ENCODE measurements around the gene BPIFB2. TPM values are rescaled to one million over a fixed set of nuclear protein-coding genes. Genes with fewer than 3 reads are reported as not detected.
A peak's percentile ranks its signal among the peaks of the same experiment; 100 is the strongest.

BPIFB2 gene
- total and polyA plus RNA-seq, 2 donors from 2014 or later, result not detected

DNA sequence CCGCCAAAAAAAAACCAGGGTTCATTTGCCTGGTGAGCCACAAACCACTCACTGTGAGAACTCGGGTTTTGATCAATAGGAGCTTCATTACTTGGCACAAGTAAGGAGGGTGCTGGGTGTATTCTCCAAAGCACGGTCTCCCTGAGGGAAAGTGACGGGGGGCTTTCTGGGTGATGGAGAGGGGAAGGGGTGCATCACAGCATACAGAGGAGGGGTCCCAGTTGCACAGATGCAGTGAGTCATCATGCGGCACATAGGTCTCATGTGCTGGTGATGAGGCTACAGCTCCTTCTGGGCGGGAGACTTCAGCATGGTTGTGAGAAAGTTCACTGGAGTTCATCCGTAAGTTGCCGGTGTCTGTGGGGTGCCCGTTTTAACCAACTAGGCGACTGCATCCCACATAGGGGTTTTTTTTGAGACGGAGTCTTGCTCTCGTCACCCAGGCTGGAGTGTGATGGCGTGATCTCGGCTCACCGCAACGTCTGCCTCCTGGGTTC lies 39.5 kb upstream of the BPIFB2 start:
- Histone ChIP-seq H3K4me1 (ENCODE audit: control insufficient read depth in 2 of 3, insufficient read depth in 2 of 3, low read depth in 1 of 3, low read length in 3 of 3) (no peaks in the 10 kb centered on the region), H3K9ac (ENCODE audit: low read length in 3 of 3) (no peak overlapping the region), H3K27me3 (ENCODE audit: control insufficient read depth, insufficient read depth, low read length) (no peaks in the 10 kb centered on the region), H3K36me3 (ENCODE audit: control insufficient read depth in 2 of 3, insufficient read depth in 3 of 3, low read length in 3 of 3) (no peaks in the 10 kb centered on the region), H3K9me3 (ENCODE audit: control insufficient read depth in 2 of 3, insufficient read depth in 1 of 3, low read length in 3 of 3) (no peaks in the 10 kb centered on the region), H3K27ac (ENCODE audit: low read depth in 2 of 2, low read length in 2 of 2) (no peak overlapping the region), H3K4me3 (ENCODE audit: low read length in 3 of 3) (no peak overlapping the region)
- DNase-seq (peak in 1 of 5 donors; percentile 32), FAIRE-seq (no peak)
- TF ChIP-seq, protein P1, sequence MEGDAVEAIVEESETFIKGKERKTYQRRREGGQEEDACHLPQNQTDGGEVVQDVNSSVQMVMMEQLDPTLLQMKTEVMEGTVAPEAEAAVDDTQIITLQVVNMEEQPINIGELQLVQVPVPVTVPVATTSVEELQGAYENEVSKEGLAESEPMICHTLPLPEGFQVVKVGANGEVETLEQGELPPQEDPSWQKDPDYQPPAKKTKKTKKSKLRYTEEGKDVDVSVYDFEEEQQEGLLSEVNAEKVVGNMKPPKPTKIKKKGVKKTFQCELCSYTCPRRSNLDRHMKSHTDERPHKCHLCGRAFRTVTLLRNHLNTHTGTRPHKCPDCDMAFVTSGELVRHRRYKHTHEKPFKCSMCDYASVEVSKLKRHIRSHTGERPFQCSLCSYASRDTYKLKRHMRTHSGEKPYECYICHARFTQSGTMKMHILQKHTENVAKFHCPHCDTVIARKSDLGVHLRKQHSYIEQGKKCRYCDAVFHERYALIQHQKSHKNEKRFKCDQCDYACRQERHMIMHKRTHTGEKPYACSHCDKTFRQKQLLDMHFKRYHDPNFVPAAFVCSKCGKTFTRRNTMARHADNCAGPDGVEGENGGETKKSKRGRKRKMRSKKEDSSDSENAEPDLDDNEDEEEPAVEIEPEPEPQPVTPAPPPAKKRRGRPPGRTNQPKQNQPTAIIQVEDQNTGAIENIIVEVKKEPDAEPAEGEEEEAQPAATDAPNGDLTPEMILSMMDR (IDR thresholded peaks at IDR 0.05; ENCODE audit: borderline replicate concordance, extremely low read depth, insufficient read depth), result no peak
- intact Hi-C loops (cut with DNase I), result no loop called here

DNA sequence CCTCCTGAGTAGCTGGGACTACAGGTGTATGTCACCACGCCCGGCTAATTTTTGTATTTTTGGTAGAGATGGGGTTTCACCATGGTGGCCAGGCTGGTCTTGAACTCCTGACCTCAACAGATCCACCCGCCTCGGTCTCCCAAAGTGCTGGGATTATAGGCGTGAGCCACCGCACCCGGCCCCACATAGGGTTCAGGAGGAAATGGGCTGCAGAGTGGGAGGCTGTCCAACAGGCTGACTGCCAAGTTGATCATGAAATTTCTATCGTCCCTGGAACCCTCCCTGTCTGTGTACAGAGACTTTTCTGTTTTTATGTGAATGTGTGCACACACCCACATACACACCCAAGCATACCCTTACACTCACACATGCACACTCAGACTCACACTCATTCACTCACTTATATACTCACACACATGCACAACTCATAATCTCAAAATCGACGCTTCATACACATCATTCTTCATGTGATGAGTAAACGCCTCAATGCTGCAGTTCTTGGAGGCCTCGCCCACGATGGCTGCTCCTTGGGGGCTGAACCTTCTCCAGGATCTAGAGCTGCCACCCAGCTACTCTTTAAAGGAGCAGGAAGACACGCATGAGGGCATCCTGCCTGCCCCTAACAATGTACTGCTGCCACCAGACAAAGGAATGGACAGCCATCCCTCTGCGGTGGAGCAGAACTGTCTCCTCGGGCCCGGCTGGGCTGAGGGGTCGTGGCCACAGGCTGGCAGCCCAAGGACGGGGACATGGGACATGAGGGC lies 38.8 kb upstream of the BPIFB2 start:
- H3K4me1 ChIP-seq (ENCODE audit: control insufficient read depth in 2 of 3, insufficient read depth in 2 of 3, low read depth in 1 of 3, low read length in 3 of 3), result no peaks in the 10 kb centered on the region
- DNase-seq (peak in 1 of 5 donors; percentile 43), FAIRE-seq (no peak)
- no peaks in the 10 kb centered on the region for H3K27me3 ChIP-seq (ENCODE audit: control insufficient read depth, insufficient read depth, low read length)
- no peaks in the 10 kb centered on the region for H3K36me3 ChIP-seq (ENCODE audit: control insufficient read depth in 2 of 3, insufficient read depth in 3 of 3, low read length in 3 of 3)
- H3K27ac ChIP-seq (ENCODE audit: low read depth in 2 of 2, low read length in 2 of 2), result no peak overlapping the region
- H3K4me3 ChIP-seq (ENCODE audit: low read length in 3 of 3), result no peak overlapping the region
- intact Hi-C loops (cut with DNase I), result no loop called here
- H3K9me3 ChIP-seq (ENCODE audit: control insufficient read depth in 2 of 3, insufficient read depth in 1 of 3, low read length in 3 of 3), result no peaks in the 10 kb centered on the region
- H3K9ac ChIP-seq (ENCODE audit: low read length in 3 of 3), result no peak overlapping the region
- TF ChIP-seq, protein P1 (IDR thresholded peaks at IDR 0.05; ENCODE audit: borderline replicate concordance, extremely low read depth, insufficient read depth), result no peak

DNA sequence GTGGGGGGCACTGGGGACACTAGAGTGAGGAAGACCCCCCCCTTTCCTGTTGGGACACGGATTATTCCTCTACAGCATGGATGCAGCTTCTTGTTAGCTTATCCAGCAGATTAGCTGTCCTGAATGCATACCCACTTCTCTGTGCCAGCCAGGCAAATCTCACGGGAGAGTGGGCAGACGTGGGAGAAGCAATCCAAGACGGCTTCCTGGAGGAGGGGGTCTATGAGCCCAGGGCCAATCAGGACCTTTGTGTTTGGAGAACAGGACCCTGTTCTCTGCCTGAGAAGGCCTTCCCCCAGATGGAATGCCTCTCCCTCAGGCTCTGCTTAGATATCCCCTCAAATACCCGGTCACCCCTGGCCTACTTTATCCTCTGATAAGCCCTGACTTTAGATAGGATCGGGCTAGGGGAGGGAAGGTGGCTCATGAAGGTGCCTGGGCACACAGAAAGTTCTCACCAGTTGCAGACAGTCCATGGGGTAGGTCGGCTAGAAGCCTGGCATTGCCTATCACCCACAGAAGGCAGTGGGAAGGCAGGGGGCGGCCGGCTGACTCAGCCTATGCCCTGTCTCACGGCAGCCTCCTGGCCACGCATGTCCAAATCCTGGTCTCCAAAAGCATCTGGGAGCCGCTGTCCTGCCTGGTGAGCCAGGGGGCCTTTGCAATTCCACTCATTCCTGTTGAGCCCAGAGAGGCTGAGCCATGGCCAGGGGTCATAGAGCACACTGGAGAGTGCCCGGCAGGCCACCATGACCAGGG lies 38.0 kb upstream of the BPIFB2 start:
- H3K4me3 ChIP-seq (ENCODE audit: low read length in 3 of 3), result no peak overlapping the region
- FAIRE-seq, result no peak
- no peaks in the 10 kb centered on the region for H3K9me3 ChIP-seq (ENCODE audit: control insufficient read depth in 2 of 3, insufficient read depth in 1 of 3, low read length in 3 of 3)
- intact Hi-C loops (cut with DNase I), result no loop called here
- H3K9ac ChIP-seq (ENCODE audit: low read length in 3 of 3), result no peak overlapping the region
- no peaks in the 10 kb centered on the region for H3K4me1 ChIP-seq (ENCODE audit: control insufficient read depth in 2 of 3, insufficient read depth in 2 of 3, low read depth in 1 of 3, low read length in 3 of 3)
- TF ChIP-seq, protein P1 (IDR thresholded peaks at IDR 0.05; ENCODE audit: borderline replicate concordance, extremely low read depth, insufficient read depth), result no peak
- DNase-seq, result peak in 1 of 5 donors; percentile 66
- no peaks in the 10 kb centered on the region for H3K36me3 ChIP-seq (ENCODE audit: control insufficient read depth in 2 of 3, insufficient read depth in 3 of 3, low read length in 3 of 3)
- no peak overlapping the region for H3K27ac ChIP-seq (ENCODE audit: low read depth in 2 of 2, low read length in 2 of 2)
- H3K27me3 ChIP-seq (ENCODE audit: control insufficient read depth, insufficient read depth, low read length), result no peaks in the 10 kb centered on the region
